ENCODE results near the gene WDR73. TPM values are rescaled to one million over a fixed set of nuclear protein-coding genes. Genes with fewer than 3 reads are reported as not detected.

WDR73 gene
- total RNA-seq, 4 donors from 2014 or later: 14.4 to 54.3 (median 39.3) TPM

DNA sequence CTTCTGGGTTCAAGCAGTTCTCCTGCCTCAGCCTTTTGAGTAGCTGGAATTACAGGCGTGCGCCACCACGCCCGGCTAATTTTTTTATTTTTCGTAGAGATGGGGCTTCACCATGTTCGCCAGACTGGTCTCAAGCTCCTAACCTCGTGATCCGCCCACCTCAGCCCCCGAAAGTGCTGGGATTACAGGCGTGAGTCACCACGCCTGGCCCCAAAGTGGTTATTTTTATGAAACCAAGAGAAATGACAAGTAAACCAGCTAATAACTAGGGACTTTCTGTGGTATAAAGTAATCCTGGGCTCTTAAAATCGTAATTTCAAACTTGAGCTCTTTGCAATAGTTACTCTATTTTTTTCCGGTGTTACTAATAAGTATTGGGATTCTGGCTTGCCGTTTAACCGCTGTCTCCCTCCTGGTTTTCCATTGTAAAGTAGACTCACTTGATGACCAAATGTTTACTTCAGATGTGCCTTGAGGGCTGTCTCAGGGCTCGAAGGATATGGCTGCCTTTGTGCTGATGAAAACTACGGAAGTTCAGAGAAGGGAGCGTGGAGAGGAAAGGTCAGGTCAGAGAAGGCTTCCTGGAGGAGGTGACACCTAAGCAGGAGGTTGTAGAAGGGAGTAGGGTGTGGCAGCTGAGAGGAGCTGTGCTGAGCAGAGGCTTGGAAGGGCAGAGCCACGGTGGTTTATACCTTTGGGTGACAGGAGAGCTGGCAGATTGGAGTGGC is 49.1 kb downstream of the WDR73 start:
- no peak for DNase-seq
- no peak for TF ChIP-seq POLR2A (IDR thresholded peaks at IDR 0.05)
- intact Hi-C loops (cut with DNase I; ENCODE audit: low total_unique reads): loop anchor here (10.0 kb wide), 1 partner anchor 50 kb away; the partner anchor contains the start of genes NMB and WDR73
- no peaks in the 10 kb centered on the region for H3K27me3 ChIP-seq
- H3K9me3 ChIP-seq: no peaks in the 10 kb centered on the region
- H3K4me3 ChIP-seq: no peak overlapping the region
- H3K4me1 ChIP-seq: no peaks in the 10 kb centered on the region
- no peak overlapping the region for H3K27ac ChIP-seq
- H3K36me3 ChIP-seq: no peaks in the 10 kb centered on the region

DNA sequence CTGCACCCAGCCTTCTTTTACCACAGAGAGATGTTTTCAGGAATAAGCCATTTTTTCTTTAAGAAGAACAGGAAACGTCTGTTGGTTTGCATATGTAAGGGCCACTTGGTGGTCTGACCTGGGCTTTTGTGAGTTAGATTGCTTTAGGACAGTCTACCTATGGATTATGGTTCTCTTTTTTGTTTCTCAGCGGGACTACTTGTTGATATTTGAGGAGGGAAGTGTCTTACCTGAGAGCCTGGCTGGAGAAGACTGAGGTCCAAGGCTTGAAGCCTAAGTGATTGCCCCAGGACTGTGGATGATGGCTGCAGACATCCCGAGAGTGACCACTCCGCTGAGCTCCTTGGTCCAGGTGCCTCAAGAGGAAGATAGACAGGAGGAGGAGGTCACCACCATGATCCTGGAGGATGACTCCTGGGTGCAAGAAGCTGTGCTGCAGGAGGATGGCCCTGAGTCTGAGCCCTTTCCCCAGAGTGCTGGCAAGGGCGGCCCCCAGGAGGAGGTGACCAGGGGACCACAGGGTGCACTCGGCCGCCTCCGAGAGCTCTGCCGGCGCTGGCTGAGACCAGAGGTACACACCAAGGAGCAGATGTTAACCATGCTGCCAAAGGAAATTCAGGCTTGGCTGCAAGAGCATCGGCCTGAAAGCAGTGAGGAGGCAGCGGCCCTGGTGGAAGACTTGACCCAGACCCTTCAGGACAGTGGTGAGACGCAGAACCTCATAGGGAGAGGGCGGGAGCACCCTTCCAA is 50.3 kb downstream of the WDR73 start:
- intact Hi-C loops (cut with DNase I; ENCODE audit: low total_unique reads): loop anchor here (10.0 kb wide), 1 partner anchor 51 kb away; the partner anchor contains the start of genes NMB and WDR73
- no peak overlapping the region for H3K27ac ChIP-seq
- DNase-seq: no peak
- H3K9me3 ChIP-seq: no peaks in the 10 kb centered on the region
- no peak overlapping the region for H3K4me3 ChIP-seq
- H3K36me3 ChIP-seq: no peaks in the 10 kb centered on the region
- H3K4me1 ChIP-seq: no peaks in the 10 kb centered on the region
- H3K27me3 ChIP-seq: no peaks in the 10 kb centered on the region
- TF ChIP-seq POLR2A (IDR thresholded peaks at IDR 0.05): no peak
- TF ChIP-seq, protein P1, sequence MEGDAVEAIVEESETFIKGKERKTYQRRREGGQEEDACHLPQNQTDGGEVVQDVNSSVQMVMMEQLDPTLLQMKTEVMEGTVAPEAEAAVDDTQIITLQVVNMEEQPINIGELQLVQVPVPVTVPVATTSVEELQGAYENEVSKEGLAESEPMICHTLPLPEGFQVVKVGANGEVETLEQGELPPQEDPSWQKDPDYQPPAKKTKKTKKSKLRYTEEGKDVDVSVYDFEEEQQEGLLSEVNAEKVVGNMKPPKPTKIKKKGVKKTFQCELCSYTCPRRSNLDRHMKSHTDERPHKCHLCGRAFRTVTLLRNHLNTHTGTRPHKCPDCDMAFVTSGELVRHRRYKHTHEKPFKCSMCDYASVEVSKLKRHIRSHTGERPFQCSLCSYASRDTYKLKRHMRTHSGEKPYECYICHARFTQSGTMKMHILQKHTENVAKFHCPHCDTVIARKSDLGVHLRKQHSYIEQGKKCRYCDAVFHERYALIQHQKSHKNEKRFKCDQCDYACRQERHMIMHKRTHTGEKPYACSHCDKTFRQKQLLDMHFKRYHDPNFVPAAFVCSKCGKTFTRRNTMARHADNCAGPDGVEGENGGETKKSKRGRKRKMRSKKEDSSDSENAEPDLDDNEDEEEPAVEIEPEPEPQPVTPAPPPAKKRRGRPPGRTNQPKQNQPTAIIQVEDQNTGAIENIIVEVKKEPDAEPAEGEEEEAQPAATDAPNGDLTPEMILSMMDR (IDR thresholded peaks at IDR 0.05): no peak

DNA sequence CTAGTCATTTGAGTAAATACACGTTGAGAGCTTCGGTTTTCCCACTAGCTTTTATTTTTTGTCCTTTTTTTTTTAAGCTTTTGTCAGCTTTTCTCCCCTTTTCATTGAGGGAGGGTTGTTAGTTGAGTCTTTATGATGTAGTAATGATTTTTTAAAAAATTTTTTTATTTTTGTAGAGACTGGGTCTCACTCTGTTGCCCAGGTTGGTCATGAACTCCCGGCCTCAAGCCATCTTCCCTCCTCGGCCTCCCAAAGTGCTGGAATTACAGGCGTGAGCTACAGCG is 52.6 kb downstream of the WDR73 start:
- Histone ChIP-seq H3K4me3 (peak overlapping the region; percentile 75 to 94), H3K36me3 (no peaks in the 10 kb centered on the region), H3K9me3 (no peaks in the 10 kb centered on the region), H3K27me3 (no peaks in the 10 kb centered on the region), H3K4me1 (no peaks in the 10 kb centered on the region), H3K27ac (peak overlapping the region; percentile 69 to 70)
- intact Hi-C loops (cut with DNase I; ENCODE audit: low total_unique reads): loop anchor here (10.0 kb wide), 1 partner anchor 53 kb away; the partner anchor contains the start of genes NMB and WDR73
- no peak for TF ChIP-seq POLR2A (IDR thresholded peaks at IDR 0.05)
- TF ChIP-seq, protein P1 (IDR thresholded peaks at IDR 0.05): no peak
- DNase-seq: no peak

DNA sequence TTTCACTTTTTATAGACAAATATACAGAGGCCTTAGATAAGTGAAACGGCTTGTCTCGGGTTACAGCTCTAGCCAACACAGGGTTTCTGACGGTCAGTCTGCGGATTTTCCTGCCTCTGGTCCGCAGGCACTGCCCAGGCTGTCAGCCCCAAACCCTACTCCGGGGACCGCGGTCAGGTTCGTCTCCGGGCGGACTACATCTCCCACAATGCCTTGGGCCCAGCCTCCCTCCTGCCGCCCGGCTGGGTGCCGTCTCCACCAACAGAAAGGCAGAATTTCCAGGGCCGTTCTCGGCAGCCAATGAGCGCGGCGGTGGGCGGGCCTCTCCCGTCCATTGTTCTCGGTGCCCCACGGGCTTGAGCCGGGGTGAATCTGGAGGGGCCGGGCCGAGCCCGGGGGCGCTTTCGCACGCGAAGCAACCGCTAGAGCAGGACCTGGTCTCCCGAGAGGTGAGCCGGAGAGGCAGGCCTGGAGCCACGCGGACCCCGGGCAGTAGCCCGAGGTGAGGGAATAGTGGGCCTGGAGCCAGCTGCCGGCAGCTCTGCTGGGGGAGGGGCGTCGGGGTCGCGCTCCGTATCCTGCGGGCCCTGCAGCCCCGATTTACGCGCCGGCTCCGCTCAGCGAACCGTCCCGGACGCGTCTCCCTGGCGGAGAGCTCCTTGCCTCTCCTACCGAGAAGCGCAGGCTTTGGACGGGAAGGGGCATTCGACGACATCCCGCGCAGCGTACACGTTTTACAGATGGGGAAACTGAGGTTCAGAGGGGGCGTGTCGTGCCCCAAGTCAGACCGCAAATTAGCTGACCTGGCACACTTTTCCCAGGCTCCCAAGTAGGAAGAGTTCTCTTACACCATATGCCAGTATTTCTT is 53.2 kb downstream of the WDR73 start, which contains the start of gene ZSCAN2:
Gene ZSCAN2, plus strand, starts transcription at position 323 of the 868 bp plus-strand sequence. CDS start 2,919 bp downstream, outside the sequence.
- TF ChIP-seq, protein P1 (IDR thresholded peaks at IDR 0.05): no peak
- peak in 1 of 2 donors; percentile 53 for TF ChIP-seq POLR2A (IDR thresholded peaks at IDR 0.05)
- H3K27ac ChIP-seq: peak within 1 kb of the TSS; percentile 69 to 70
- DNase-seq: peak; percentile 94
- H3K36me3 ChIP-seq: no peaks in the 10 kb centered on the region
- intact Hi-C loops (cut with DNase I; ENCODE audit: low total_unique reads): loop anchor here (10.0 kb wide), 1 partner anchor 54 kb away; the partner anchor contains the start of genes NMB and WDR73
- no peaks in the 10 kb centered on the region for H3K4me1 ChIP-seq
- peak within 1 kb of the TSS; percentile 75 to 94 for H3K4me3 ChIP-seq
- no peaks in the 10 kb centered on the region for H3K27me3 ChIP-seq
- H3K9me3 ChIP-seq: no peaks in the 10 kb centered on the region

DNA sequence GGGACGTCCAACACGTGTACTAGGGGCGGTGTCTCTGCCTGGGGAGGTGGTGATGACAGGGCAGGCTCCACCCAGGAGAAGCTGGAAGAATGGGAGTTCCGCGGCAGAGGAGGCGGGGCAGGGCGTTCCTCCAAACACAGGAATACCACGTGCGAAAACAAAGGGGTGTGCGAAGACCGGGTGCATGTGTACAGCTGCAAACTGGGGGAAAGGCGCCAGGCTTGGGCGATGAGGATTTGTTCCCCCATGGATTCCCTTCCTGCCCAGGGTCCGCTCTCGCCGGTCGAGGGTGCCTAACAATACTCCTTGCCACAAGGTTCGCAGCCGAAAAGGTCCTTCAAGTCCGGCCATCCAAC is 53.8 kb downstream of the WDR73 start:
- no peaks in the 10 kb centered on the region for H3K27me3 ChIP-seq
- intact Hi-C loops (cut with DNase I; ENCODE audit: low total_unique reads): loop anchor here (10.0 kb wide), 1 partner anchor 54 kb away; the partner anchor contains the start of genes NMB and WDR73
- no peaks in the 10 kb centered on the region for H3K4me1 ChIP-seq
- H3K4me3 ChIP-seq: peak overlapping the region; percentile 75 to 94
- no peaks in the 10 kb centered on the region for H3K36me3 ChIP-seq
- DNase-seq: peak; percentile 82
- TF ChIP-seq, protein P1 (IDR thresholded peaks at IDR 0.05): no peak
- TF ChIP-seq POLR2A (IDR thresholded peaks at IDR 0.05): no peak
- no peaks in the 10 kb centered on the region for H3K9me3 ChIP-seq
- H3K27ac ChIP-seq: peak overlapping the region; percentile 69 to 70

Measured in uterus (tissue), 4 donors.